DND-41 (cell line): ENCODE results near the gene ZNF22.

Source experiments
- EZH2 ChIP-seq: IDR thresholded peaks from 3 replicates; pipeline ENCODE4 v1.6.1; 2012; ENCODE audit warnings: borderline replicate concordance, low read depth, mild to moderate bottlenecking, moderate library complexity, low read length, inconsistent platforms; ENCODE audit not compliant: severe bottlenecking
- TF ChIP-seq, protein P1 (sequence below): IDR thresholded peaks from 2 replicates; pipeline ENCODE4 v1.5.1; 2012; ENCODE audit warnings: borderline replicate concordance, low read length, moderate library complexity, mild to moderate bottlenecking; ENCODE audit not compliant: poor library complexity, severe bottlenecking; ENCODE audit errors: extremely low read depth

DNA sequence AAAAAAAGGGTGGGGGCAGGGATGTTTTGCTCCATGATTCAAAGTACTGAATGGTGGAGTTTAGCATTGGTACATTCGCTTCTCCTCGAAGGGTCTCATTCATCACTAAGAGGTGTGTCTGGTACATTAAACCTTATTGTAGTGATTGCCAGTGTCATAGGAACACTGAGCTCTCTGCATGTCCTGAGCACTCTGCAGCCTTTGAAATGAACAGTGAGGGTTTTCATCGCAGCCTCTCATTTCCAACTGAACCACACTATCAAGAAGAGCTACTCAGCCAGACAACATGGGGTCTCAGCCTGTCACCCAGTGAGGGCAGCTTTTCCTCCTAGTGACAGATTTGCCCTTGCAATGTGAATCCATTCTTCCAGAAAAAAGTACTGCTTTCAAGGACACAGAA, 14.5 kb upstream of the ZNF22 start:
- TF ChIP-seq, protein P1, sequence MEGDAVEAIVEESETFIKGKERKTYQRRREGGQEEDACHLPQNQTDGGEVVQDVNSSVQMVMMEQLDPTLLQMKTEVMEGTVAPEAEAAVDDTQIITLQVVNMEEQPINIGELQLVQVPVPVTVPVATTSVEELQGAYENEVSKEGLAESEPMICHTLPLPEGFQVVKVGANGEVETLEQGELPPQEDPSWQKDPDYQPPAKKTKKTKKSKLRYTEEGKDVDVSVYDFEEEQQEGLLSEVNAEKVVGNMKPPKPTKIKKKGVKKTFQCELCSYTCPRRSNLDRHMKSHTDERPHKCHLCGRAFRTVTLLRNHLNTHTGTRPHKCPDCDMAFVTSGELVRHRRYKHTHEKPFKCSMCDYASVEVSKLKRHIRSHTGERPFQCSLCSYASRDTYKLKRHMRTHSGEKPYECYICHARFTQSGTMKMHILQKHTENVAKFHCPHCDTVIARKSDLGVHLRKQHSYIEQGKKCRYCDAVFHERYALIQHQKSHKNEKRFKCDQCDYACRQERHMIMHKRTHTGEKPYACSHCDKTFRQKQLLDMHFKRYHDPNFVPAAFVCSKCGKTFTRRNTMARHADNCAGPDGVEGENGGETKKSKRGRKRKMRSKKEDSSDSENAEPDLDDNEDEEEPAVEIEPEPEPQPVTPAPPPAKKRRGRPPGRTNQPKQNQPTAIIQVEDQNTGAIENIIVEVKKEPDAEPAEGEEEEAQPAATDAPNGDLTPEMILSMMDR: no peak
- no peak for TF ChIP-seq EZH2
